Gastroesophageal sphincter (tissue), 3 donors: Measurements from ENCODE around the gene SSH2.

Source experiments
- EP300 ChIP-seq: sonication (generic); formaldehyde crosslinking; IDR thresholded peaks from one replicate; pipeline ENCODE4 v1.6.1; 2017; ENCODE audit warnings: antibody characterized with exemption, mild to moderate bottlenecking
- POLR2A ChIP-seq, 2 donors: fragments of 450-650 bp; IDR thresholded peaks; one replicate each; pipeline ENCODE4 v1.6.1; 2017; ENCODE audit warnings: antibody characterized with exemption in 2 of 2, mild to moderate bottlenecking in 2 of 2, moderate library complexity in 1 of 2
- POLR2AphosphoS5 ChIP-seq: sonication (generic); formaldehyde crosslinking; IDR thresholded peaks from one replicate; pipeline ENCODE4 v1.6.1; 2017; ENCODE audit warnings: antibody characterized with exemption
- TF ChIP-seq, protein P1 (sequence below), 4 experiments: fragments of 200-600 bp in 2 of 4; fragments of 450-650 bp in 2 of 4; sonication (generic) in 1 of 4; IDR thresholded peaks; one replicate each; pipeline ENCODE4 v1.5.1; 2017 to 2019; ENCODE audit warnings: antibody characterized with exemption in 4 of 4, mild to moderate bottlenecking in 2 of 4, moderate library complexity in 2 of 4

DNA sequence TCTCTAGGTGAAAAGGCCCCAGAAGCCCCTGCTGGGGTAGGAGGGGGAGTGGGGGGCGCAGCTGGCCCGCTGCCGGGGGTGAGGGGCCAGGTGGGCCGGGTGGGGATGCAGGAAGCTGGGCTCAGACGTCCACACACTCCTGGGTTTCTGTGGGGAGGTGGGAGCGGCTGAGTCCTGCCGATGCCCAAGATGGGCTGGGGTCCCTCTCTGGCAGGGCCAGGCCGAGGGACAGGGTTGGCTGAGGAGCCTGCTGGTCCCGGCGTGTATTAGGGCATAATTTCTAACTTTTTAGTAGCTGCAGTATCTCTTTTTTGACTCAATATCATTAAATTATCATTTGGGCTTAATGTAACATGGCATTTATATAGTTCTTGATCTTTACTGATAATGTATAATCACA is 185.9 kb downstream of the SSH2 start:
- TF ChIP-seq, protein P1, sequence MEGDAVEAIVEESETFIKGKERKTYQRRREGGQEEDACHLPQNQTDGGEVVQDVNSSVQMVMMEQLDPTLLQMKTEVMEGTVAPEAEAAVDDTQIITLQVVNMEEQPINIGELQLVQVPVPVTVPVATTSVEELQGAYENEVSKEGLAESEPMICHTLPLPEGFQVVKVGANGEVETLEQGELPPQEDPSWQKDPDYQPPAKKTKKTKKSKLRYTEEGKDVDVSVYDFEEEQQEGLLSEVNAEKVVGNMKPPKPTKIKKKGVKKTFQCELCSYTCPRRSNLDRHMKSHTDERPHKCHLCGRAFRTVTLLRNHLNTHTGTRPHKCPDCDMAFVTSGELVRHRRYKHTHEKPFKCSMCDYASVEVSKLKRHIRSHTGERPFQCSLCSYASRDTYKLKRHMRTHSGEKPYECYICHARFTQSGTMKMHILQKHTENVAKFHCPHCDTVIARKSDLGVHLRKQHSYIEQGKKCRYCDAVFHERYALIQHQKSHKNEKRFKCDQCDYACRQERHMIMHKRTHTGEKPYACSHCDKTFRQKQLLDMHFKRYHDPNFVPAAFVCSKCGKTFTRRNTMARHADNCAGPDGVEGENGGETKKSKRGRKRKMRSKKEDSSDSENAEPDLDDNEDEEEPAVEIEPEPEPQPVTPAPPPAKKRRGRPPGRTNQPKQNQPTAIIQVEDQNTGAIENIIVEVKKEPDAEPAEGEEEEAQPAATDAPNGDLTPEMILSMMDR (IDR thresholded peaks at IDR 0.05), result no peak
- TF ChIP-seq POLR2A (IDR thresholded peaks at IDR 0.05) (no peak), POLR2AphosphoS5 (no peak), EP300 (no peak)
